HG03342 (cell line): Measurements from ENCODE around the gene GRAP2.
"Not testable (repeated sequence)": the region's sequence is repeated elsewhere in the genome, so short reads cannot be mapped to it uniquely, and the experiment has no call there.

ENCODE experiments used
- ATAC-seq: cut with Tn5 transposase; IDR thresholded peaks from one replicate; pipeline ENCODE4 v1.9.1; 2021; ENCODE audit warnings: mild to moderate bottlenecking, moderate library complexity; ENCODE audit not compliant: unreplicated experiment

The GRAP2 gene

DNA sequence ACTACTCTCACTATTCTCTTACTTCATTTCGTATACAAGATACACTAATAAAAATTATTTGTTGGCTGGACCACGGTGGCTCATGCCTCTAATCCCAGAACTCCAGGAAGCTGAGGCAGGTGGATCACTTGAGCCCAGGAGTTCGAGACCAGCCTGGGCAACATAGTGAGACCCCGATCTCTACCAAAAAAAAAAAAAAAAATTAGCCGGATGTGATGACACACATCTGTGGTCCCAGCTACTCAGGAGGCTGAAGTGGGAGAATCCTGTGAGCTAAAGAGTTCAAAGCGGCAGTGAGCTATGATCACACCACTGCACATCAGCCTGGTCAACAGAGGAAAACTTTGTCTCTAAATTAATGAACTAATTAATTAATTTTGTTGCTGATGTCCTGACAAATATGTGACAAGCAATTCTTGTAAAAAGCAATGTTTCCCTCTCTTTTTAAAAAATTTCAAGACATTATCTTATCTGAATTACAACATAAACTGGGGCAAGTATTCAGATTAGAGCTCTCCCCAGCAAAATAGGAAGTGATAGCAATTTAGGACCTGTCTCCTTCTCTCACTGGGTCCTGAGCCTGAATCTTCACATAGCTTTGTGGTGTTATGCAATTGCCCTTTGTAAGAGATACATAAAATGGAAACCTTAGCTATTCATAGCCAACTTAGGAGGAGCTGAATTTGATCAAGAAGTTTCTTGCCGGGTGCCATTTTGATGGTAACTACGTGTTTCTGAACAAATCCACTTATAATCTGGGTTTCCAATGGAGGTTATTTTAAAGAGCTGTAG is 41.8 kb downstream of the GRAP2 start:
- ATAC-seq, result no peak

DNA sequence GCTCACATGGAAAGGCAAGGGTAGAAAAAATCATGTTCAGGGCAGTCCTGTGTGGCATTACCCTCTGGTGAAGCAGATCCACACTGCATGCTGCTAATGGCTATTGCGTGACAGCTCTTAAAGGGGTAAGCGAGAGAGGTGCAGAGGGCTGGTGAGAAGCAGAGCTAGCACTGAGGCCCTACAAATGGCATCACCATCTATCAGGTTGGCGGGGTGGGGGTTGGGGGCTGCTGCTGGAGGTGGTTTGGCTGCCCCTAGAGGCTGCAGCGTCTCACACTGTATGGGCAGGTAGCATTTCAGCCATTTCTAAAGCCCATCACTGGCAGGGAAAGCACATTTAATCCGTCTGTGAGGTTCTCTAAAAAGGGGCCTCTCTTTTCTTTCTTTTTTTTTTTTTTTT is 42.5 kb downstream of the GRAP2 start:
- no peak for ATAC-seq

GRCh38 chr22:39943953-39944872 is 43.3 kb downstream of the GRAP2 start:
- ATAC-seq, result no peak

DNA sequence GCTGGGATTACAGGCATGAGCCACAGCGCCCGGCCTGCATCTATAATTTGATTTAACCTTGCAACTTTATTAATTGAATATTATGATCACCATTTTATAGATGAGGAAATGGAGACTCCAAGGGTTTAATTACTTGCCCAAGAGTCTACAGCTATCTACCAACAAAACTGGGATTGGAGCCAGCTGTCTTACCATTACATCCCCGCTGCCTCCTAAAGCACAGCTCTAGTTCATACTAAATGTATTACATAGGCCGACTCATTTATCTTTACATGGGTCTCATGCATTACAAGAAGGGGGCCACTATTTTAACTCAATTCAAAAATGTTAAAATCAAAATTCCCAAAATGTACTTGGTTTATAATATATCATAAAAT is 45.2 kb downstream of the GRAP2 start:
- ATAC-seq, result no peak

GRCh38 chr22:39946503-39947219 is 45.8 kb downstream of the GRAP2 start:
- ATAC-seq, result no peak

DNA sequence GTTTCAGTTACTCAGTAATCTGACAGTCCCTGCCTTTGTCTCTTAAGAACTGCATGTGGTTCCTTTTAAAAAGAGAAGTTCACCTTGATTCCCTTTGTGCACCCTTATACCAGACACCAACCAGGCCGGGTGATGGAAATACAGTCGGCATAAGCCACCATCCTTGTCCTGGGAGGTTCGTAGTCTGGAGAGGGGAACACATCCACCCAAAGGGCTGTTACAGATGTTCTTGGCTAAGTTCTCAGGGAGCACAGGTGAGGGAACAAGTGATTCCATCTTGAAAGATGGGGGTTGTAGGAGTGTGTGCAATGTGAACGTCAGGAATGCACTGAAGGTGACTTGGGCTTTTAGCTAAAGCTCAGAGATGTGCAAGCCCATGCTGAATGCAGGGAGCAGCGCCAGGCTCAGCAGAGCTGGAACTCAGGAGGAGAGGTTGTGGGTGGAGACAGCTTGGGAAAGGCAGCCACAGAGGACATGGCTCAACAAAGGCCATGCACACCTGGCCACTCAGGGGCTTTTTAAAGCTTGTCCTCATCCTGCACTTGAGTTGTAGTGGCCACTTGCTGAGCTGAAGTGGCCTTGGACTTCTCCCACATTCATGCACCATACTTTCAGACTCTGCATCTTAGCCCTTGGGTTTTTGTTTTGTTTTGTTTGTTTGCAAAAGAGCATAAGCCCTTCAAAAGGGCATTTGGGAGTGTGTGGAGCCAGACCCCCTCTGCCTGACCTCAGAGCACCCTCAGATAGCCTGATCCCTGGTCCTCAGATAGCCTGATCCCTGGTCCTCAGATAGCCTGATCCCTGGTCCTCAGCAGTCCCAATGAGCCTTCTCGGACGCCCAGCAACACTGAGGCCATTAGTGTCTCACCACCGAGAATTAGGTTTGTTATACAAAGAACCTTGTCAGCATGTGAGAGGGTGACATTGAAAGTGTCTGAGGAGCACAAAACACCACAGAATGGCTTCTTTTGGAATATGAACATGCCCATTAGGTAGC is 46.6 kb downstream of the GRAP2 start:
- ATAC-seq, result no peak

DNA sequence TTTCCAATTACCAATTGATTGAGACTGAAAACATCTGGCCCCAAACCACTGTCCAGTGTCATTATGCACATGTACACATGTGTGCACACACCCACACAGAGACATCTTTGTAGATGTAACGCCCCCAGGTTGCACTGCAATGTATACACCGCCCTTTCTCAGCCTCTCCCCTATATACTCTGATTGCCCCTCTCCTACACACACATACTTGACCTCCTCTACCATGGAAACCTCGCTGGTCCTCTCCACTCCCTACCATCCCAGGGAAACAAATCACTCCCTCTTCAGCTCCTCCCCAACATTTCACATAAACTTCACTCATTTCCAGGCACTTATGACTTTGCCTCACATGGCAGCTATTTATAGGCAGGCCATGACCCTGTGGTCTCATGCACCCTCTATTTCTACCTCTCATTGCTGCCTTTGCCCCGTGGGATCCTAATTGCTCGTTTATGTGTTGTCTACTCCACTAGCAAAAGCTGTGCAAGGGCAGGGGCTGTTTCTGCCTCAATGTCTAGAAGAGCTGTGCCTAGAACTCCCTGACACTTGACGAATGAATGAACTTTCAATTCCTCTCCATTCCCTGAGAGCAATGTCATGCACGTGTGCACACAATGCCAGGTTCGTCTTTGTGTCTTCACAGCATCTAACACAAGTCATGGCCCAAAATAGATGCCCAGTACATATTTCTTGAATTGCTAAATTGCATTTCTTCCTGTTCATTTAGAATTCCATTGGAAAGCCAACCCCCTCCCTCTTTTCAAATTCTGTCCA is 49.3 kb downstream of the GRAP2 start:
- ATAC-seq, result no peak

GRCh38 chr22:39951603-39952293 is 50.9 kb downstream of the GRAP2 start:
- ATAC-seq, result not testable (repeated sequence)

DNA sequence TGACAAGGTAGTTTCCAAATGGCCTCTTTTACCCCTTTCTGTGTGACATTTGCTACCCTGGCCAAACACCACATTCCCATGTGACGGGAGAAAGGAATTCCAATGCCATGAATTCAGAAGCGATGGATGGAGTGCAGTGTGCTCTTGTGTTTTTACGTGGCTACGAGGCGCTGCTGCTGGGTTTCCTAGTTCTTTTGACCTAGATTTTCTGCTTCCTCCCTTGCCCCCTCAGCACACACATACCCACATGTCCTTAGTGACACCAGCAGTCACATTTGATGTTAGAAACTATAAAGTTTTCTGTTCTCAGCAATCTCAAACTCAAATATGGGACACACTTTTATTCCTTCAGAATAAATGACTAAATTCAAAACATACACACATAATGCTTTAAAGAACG is 51.5 kb downstream of the GRAP2 start:
- no peak for ATAC-seq

GRCh38 chr22:39953101-39953500 is 52.2 kb downstream of the GRAP2 start:
- ATAC-seq, result no peak

- ATAC-seq, result no peak
Measured at GRCh38 chr22:39954584-39955055, 53.7 kb downstream of the GRAP2 start.

DNA sequence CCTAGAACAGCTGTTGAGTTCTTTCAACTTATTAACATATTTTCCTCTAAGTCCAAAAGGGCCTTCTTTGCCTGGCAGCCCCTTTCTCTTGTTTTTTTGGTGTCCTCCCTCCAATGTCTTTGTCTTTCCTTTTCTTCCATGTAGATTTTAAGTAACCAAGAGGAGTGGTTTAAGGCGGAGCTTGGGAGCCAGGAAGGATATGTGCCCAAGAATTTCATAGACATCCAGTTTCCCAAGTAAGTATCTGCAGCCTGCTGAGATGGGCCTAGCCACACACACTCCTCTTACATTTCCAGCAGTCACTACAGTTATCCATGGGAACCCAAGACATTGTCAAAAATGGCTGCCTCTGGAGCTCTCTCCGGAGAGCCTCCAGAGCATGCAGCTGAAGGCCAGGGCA is 54.8 kb downstream of the GRAP2 start:
- ATAC-seq, result no peak

DNA sequence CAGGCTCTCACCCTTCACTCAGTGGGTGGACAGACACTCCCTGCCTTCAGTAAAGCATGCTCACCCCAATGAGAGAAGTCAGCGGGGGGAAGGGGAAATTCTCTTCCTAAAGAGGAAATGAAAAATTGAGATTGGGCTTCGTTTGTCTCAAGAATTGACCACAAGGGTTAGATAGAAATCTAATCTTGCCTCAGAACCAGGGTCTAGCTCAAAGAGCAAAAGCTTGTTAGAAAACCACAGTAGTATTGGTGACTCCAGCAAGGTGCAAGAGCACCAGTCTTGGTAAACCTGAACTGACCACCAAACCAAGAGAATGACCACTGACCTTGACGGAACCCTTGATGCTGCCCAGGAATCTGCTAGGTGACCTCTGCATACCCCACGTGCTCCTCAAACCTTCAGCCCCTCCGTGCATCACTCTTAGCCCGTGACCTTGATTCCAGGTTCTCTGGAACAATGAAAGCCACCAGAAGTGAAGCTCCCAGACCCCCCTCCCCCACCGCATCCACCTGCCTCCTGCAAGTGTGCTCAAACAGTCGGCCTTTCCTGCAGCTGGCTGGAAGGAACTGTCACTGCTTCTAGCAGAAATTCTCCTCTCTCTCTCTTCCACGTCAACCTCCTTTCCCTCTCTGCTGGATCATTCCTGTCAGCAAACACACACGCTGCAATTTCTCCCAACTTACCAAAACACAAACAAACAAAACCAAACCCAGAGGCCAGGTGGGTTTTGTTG is 56.2 kb downstream of the GRAP2 start:
- ATAC-seq, result no peak

DNA sequence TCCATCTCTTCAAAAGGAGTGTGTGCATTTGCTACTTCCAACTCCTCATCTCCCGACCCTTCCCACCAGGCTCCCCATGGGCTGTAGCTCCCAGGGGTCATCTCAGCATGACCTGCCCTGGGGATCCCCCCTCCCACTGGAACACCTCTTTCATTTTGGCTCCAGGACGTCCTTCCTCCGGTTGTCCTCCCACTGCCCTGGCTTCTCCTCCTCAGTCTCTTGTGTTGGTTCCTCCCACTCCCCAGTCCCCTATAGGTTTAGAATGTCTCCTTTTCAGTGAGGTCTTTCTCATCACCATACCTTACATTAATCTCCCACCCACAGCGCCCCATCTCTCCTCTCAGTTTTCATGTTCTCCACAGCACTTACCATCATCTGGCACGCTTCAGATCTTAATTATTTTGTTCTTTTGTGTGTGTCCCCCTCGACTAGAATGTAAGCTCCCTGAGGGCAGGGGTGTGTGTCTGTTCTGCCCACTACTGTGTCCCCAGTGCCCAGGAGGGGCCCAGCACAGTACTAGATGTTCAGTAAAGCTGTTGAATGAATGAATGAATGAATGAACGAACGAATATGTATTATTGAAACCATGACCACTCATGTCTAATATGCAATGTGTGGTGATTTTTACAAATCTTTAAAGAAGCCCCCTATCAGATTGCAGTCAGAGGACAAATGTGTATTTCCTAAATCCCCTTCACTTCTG is 57.3 kb downstream of the GRAP2 start:
- ATAC-seq, result no peak

DNA sequence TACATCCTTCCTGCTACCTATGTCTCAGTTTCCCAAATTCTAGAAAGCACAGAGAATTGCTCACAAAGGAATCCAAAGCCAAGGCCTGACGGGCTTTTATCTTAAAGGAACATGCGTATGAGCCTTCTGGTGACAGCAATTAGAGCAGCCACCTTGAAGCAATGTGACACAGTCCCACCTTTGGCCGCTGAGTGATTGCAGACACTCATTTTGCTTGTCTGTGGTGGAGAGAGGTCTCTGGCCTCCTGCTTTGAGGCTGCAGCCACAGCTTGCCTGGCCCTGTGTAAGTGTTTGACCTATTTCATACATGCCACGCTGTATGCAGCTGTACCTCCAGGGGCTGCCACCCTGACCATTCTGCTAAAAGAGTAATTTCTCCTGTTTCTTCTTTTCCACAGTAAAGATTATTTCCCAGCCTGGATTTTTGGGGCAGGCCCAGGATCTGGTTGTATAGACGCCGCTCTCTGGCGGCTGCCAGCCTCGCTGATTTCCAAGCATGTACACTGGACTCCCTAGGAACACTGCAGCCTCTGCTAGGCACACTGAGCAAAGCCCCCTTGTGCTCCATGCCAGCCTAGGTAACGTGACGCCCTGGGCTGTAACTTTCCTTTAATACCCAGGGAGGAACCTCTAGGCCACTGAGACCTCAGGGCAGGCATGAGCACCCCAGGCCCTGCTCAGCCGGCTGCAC is 58.2 kb downstream of the GRAP2 start:
- ATAC-seq, result no peak

DNA sequence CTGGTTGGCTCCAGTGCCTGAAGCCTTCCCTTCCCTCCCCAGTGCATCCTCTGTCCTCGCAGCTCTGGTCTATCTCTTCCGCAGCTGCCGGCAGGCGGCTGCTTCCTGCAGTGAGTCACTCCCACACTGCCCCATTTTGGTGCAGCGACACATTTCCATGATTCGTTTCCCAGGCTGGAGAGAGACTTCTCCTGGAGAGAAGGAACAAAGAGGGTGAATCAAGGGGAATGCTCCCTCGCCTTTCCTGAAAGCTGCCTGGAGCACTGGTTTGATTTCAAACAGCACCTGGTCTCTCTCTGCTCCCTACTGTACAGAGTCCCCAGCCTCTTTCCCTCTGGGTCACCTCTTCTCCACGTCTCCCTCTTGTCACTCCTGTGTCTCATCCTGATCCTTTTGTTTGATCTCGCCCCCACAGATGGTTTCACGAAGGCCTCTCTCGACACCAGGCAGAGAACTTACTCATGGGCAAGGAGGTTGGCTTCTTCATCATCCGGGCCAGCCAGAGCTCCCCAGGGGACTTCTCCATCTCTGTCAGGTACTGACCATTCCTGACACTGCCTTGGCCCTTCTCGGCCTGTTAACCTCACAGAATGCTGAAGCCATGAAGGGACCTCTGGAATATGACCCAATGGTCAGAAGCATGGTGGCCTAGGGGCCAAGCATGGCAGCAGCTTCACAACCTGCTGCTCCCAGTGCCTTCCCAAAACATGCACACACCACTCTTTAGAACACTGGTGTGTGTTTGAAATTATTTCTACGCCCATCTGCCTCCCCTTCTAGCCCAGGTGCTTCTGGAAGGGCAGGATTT is 59.0 kb downstream of the GRAP2 start, which contains the start of gene TMA7B:
TMA7B (plus strand) TSS at position 758 of the 808 bp plus-strand sequence. CDS start 3,978 bp downstream, outside the sequence.
- ATAC-seq, result no peak
